HEK293 (cell line): Measurements from ENCODE around the gene PMVK.

Experiments
- ATF2 ChIP-seq: fragments of 450-650 bp; formaldehyde crosslinking; IDR thresholded peaks from 2 replicates; pipeline ENCODE4 v1.5.1; 2016; ENCODE audit warnings: missing biosample characterization, missing genetic modification characterization, low read depth
- REPIN1 ChIP-seq: fragments of 450-650 bp; formaldehyde crosslinking; IDR thresholded peaks from 2 replicates; pipeline ENCODE4 v1.5.1; 2017; ENCODE audit warnings: missing biosample characterization, missing genetic modification characterization, low read depth
- ZNF18 ChIP-seq: fragments of 450-650 bp; formaldehyde crosslinking; IDR thresholded peaks from 2 replicates; pipeline ENCODE4 v1.5.1; 2016; ENCODE audit warnings: missing biosample characterization, missing genetic modification characterization
- ZNF19 ChIP-seq: fragments of 450-650 bp; formaldehyde crosslinking; IDR thresholded peaks from 2 replicates; pipeline ENCODE4; 2016; ENCODE audit warnings: missing biosample characterization, missing genetic modification characterization, low read depth
- ZNF274 ChIP-seq, 2 experiments: fragments of 200-500 bp in 1 of 2; fragments of 450-650 bp in 1 of 2; sonication (Bioruptor generic) in 1 of 2; formaldehyde crosslinking in 1 of 2; IDR thresholded peaks; 2 replicates each; pipeline versions ENCODE4 v1.5.1 to v1.6.1; 2014 to 2016; ENCODE audit warnings: borderline replicate concordance in 1 of 2, inconsistent platforms in 1 of 2, low read length in 1 of 2, missing biosample characterization in 1 of 2, missing genetic modification characterization in 1 of 2
- ZNF555 ChIP-seq: fragments of 450-650 bp; formaldehyde crosslinking; conservative IDR thresholded peaks from 2 replicates; pipeline ENCODE4 v1.5.1; 2017; ENCODE audit warnings: missing biosample characterization, mild to moderate bottlenecking, missing genetic modification characterization, inconsistent platforms
- ZNF785 ChIP-seq: fragments of 450-650 bp; formaldehyde crosslinking; IDR thresholded peaks from 2 replicates; pipeline ENCODE4 v1.5.1; 2016; ENCODE audit warnings: missing biosample characterization, missing genetic modification characterization
- TF ChIP-seq, protein P1 (sequence below): fragments of 450-650 bp; formaldehyde crosslinking; IDR thresholded peaks from 2 replicates; pipeline ENCODE4 v1.5.1; 2016; ENCODE audit warnings: missing biosample characterization, missing genetic modification characterization
- TF ChIP-seq, protein P2 (sequence below): fragments of 450-650 bp; formaldehyde crosslinking; IDR thresholded peaks from 2 replicates; pipeline ENCODE4 v1.5.1; 2016; ENCODE audit warnings: missing biosample characterization, missing genetic modification characterization
- TF ChIP-seq, protein P3 (sequence below): fragments of 450-650 bp; formaldehyde crosslinking; IDR thresholded peaks from 2 replicates; pipeline ENCODE4 v1.5.1; 2017; ENCODE audit warnings: missing biosample characterization, missing genetic modification characterization

DNA sequence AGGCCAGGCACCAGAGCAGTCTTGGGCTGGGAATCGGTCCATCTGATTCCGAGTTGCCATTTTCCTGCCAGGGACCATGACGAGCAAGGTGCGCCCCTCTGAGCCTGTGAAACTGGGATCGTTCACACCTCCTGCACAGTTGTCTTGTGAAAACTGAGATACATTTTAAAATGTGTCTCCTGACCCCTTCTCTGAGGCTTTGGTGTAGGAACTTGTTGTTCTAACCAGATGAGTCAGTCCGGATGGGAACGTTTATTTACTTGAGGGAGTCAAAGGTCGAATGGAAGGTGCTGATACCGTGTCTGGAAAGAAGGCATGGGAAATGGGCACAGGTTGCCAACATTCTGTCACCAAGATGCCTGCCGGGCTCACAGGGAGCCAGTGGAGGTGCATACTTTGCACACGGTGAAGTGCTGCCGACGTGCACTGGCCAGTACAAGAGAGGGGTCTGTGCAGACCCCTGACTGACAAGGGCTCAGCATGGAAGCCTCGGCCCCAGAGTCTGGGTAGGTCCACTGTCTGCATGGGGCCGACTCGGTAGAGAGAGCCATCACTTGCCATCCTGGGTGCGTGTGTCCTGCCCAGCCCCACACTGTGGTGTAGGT lies 59.0 kb downstream of the PMVK start:
- TF ChIP-seq ATF2 (no peak), ZNF785 (tag by site-specific recombination) (no peak), ZNF19 (tag by site-specific recombination) (no peak), ZNF18 (tag by site-specific recombination) (no peak), ZNF555 (no peak), ZNF274 (IDR thresholded peaks at IDR 0.05; ENCODE audit: low read length) (no peak), ZNF274 (tag by site-specific recombination; IDR thresholded peaks at IDR 0.05; ENCODE audit: borderline replicate concordance) (no peak), REPIN1 (no peak)
- TF ChIP-seq, protein P1, sequence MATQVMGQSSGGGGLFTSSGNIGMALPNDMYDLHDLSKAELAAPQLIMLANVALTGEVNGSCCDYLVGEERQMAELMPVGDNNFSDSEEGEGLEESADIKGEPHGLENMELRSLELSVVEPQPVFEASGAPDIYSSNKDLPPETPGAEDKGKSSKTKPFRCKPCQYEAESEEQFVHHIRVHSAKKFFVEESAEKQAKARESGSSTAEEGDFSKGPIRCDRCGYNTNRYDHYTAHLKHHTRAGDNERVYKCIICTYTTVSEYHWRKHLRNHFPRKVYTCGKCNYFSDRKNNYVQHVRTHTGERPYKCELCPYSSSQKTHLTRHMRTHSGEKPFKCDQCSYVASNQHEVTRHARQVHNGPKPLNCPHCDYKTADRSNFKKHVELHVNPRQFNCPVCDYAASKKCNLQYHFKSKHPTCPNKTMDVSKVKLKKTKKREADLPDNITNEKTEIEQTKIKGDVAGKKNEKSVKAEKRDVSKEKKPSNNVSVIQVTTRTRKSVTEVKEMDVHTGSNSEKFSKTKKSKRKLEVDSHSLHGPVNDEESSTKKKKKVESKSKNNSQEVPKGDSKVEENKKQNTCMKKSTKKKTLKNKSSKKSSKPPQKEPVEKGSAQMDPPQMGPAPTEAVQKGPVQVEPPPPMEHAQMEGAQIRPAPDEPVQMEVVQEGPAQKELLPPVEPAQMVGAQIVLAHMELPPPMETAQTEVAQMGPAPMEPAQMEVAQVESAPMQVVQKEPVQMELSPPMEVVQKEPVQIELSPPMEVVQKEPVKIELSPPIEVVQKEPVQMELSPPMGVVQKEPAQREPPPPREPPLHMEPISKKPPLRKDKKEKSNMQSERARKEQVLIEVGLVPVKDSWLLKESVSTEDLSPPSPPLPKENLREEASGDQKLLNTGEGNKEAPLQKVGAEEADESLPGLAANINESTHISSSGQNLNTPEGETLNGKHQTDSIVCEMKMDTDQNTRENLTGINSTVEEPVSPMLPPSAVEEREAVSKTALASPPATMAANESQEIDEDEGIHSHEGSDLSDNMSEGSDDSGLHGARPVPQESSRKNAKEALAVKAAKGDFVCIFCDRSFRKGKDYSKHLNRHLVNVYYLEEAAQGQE (tag by site-specific recombination), result no peak
- TF ChIP-seq, protein P2, sequence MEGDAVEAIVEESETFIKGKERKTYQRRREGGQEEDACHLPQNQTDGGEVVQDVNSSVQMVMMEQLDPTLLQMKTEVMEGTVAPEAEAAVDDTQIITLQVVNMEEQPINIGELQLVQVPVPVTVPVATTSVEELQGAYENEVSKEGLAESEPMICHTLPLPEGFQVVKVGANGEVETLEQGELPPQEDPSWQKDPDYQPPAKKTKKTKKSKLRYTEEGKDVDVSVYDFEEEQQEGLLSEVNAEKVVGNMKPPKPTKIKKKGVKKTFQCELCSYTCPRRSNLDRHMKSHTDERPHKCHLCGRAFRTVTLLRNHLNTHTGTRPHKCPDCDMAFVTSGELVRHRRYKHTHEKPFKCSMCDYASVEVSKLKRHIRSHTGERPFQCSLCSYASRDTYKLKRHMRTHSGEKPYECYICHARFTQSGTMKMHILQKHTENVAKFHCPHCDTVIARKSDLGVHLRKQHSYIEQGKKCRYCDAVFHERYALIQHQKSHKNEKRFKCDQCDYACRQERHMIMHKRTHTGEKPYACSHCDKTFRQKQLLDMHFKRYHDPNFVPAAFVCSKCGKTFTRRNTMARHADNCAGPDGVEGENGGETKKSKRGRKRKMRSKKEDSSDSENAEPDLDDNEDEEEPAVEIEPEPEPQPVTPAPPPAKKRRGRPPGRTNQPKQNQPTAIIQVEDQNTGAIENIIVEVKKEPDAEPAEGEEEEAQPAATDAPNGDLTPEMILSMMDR (tag by site-specific recombination), result no peak
- TF ChIP-seq, protein P3, sequence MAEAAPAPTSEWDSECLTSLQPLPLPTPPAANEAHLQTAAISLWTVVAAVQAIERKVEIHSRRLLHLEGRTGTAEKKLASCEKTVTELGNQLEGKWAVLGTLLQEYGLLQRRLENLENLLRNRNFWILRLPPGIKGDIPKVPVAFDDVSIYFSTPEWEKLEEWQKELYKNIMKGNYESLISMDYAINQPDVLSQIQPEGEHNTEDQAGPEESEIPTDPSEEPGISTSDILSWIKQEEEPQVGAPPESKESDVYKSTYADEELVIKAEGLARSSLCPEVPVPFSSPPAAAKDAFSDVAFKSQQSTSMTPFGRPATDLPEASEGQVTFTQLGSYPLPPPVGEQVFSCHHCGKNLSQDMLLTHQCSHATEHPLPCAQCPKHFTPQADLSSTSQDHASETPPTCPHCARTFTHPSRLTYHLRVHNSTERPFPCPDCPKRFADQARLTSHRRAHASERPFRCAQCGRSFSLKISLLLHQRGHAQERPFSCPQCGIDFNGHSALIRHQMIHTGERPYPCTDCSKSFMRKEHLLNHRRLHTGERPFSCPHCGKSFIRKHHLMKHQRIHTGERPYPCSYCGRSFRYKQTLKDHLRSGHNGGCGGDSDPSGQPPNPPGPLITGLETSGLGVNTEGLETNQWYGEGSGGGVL (tag by site-specific recombination), result no peak
